Measurements from ENCODE around the gene PCGF1.

Gene PCGF1

GRCh38 chr2:74531666-74532065, 24.2 kb upstream of the PCGF1 start:
- TF ChIP-seq, protein P1, sequence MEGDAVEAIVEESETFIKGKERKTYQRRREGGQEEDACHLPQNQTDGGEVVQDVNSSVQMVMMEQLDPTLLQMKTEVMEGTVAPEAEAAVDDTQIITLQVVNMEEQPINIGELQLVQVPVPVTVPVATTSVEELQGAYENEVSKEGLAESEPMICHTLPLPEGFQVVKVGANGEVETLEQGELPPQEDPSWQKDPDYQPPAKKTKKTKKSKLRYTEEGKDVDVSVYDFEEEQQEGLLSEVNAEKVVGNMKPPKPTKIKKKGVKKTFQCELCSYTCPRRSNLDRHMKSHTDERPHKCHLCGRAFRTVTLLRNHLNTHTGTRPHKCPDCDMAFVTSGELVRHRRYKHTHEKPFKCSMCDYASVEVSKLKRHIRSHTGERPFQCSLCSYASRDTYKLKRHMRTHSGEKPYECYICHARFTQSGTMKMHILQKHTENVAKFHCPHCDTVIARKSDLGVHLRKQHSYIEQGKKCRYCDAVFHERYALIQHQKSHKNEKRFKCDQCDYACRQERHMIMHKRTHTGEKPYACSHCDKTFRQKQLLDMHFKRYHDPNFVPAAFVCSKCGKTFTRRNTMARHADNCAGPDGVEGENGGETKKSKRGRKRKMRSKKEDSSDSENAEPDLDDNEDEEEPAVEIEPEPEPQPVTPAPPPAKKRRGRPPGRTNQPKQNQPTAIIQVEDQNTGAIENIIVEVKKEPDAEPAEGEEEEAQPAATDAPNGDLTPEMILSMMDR (IDR thresholded peaks at IDR 0.05; ENCODE audit: control insufficient read depth, insufficient read depth, low read depth, low read length, missing control alignments): no peak
- peak overlapping the region; percentile 92 for H3K4me3 ChIP-seq (ENCODE audit: control insufficient read depth, low read depth, low read length)
- no peak for DNase-seq (ENCODE audit: low read depth)

DNA sequence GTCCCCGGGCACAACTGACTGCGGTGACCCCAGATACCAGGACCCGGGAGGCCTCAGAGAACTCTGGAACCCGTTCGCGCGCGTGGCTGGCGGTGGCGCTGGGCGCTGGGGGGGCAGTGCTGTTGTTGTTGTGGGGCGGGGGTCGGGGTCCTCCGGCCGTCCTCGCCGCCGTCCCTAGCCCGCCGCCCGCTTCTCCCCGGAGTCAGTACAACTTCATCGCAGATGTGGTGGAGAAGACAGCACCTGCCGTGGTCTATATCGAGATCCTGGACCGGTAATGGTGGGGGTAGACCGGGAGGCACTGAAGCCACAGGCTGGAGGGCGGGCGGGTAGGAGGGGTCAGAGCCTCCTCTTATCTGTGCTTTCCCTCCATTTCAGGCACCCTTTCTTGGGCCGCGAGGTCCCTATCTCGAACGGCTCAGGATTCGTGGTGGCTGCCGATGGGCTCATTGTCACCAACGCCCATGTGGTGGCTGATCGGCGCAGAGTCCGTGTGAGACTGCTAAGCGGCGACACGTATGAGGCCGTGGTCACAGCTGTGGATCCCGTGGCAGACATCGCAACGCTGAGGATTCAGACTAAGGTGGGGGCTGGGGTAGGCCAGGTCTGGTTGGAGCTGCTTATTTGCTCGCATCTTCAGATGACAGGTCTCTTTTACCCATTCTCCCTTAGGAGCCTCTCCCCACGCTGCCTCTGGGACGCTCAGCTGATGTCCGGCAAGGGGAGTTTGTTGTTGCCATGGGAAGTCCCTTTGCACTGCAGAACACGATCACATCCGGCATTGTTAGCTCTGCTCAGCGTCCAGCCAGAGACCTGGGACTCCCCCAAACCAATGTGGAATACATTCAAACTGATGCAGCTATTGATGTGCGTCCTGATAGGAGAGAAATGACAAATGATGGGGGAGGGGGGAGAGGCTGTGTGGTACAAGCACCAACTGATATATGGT, 23.0 kb upstream of the PCGF1 start:
- TF ChIP-seq, protein P1 (IDR thresholded peaks at IDR 0.05; ENCODE audit: control insufficient read depth, insufficient read depth, low read depth, low read length, missing control alignments): no peak
- no peak for DNase-seq (ENCODE audit: low read depth)
- H3K4me3 ChIP-seq (ENCODE audit: control insufficient read depth, low read depth, low read length): peak overlapping the region; percentile 92

DNA sequence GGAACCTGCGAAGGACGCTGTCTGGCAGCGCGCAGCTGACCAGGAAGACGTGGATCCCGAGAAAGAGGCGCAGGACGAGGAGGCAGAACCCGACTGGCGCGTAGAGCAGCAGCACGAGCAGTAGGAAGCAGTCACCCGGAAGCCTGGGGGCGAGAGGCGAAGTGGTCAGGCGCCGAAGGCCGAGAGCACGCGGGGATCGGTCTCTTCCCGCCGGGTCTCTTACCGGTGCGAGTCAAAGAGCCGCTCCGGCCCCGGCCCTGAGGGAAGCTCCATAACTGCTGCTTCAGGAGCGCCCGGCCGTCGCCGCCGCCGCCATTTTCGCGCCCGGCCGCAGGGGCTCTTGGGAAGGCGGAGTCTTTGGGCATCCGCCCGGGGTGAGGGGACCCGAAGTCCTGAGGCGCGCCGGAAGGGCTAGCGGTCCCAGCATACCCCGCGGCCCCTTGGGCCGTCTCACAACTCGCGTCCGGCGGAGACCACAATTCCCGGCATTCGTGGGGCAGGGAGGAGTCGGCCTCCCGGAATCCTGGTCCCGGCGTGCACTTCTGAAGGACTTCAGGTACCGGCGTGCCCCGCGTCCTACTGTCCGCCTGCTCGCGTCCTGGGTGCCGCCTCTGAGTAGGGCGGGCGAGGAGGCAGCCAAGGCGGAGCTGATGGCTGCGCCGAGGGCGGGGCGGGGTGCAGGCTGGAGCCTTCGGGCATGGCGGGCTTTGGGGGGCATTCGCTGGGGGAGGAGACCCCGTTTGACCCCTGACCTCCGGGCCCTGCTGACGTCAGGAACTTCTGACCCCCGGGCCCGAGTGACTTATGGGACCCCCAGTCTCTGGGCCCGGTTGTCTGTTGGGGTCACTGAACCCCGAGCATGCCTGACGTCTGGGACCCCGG, 22.1 kb upstream of the PCGF1 start, which contains the start of the genes AUP1 and HTRA2:
Gene AUP1, minus strand, starts transcription at position 350 of the 882 bp plus-strand sequence. Its CDS starts 77 bp downstream, at position 273.
Gene HTRA2, plus strand, starts transcription at position 577 of the 882 bp plus-strand sequence. Its CDS starts 74 bp downstream, at position 651.
- peak; percentile 96 for DNase-seq (ENCODE audit: low read depth)
- H3K4me3 ChIP-seq (ENCODE audit: control insufficient read depth, low read depth, low read length): peak within 1 kb of the TSS; percentile 92
- TF ChIP-seq, protein P1 (IDR thresholded peaks at IDR 0.05; ENCODE audit: control insufficient read depth, insufficient read depth, low read depth, low read length, missing control alignments): no peak

DNA sequence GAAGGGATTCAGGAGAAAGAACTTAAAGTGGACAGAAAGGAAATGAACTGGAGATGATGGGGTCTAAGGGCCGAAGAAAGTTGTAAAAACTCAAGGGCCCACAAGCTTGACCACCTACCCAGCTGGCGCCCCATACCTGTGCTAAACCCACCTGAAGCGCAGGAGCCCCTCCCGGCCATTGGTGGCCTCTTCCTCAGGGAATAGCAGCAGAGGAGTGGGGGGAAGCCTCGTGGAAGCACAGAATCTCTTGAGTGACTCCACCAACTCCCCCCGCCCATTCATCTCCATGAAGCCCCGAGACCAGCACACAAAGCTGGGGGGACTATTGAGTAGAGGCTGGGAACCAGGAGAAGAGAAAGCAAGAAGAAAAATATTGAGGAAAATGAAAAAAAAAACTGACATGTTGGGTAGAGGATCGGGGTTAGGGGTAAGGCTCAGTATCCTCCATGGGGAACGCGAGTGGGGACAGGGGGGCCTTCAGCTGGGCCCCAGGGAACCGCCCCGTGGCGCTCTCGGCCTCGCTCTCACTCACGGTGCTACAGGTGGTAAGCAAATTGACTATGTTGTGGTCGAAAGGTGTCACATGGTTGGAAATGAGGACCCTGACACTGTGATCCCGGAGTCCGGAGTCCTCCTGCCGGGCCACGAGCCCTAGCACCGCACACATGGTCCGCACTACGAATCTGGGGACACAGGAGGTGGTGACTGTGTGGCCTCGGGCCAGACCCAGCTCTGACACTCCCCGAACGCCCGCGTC, 21.3 kb upstream of the PCGF1 start:
- no peak for DNase-seq (ENCODE audit: low read depth)
- TF ChIP-seq, protein P1 (IDR thresholded peaks at IDR 0.05; ENCODE audit: control insufficient read depth, insufficient read depth, low read depth, low read length, missing control alignments): no peak
- peak overlapping the region; percentile 92 for H3K4me3 ChIP-seq (ENCODE audit: control insufficient read depth, low read depth, low read length)

DNA sequence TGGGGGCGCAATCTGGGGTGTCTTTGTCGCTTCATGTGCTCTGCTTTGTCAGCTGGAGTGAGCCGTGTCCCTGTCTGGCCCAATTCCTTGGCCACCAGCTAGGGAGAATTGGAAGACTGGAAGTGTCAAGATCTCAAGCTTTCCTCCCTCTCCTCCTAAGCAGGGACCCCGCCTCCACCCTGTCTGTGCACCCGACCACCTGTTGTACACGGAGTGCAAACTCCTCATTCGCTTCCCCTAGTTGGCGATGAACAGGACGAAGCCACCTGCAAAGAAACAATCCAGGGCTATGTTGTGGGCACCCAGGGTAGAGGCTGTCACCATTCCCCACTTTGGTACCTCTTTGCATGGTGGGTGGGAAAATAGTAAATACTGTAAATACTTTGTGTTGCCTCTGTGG, 20.2 kb upstream of the PCGF1 start:
- no peak overlapping the region for H3K4me3 ChIP-seq (ENCODE audit: control insufficient read depth, low read depth, low read length)
- no peak for DNase-seq (ENCODE audit: low read depth)
- TF ChIP-seq, protein P1 (IDR thresholded peaks at IDR 0.05; ENCODE audit: control insufficient read depth, insufficient read depth, low read depth, low read length, missing control alignments): no peak

Data from AG09309 (cell line).